Lung (tissue), 12 donors: ENCODE results near the gene PRKAR1B. TPM values are rescaled to one million over a fixed set of nuclear protein-coding genes. Genes with fewer than 3 reads are reported as not detected.
A peak's percentile ranks its signal among the peaks of the same experiment; 100 is the strongest.

Experiments used
- ATAC-seq: fragments of 200-7000 bp; cut with Tn5 transposase; one replicate; pipeline ENCODE4 v1.9.1; 2020; ENCODE audit warnings: moderate number of reproducible peaks; ENCODE audit not compliant: insufficient read depth, low FRiP score
- DNase-seq, 3 donors: peaks; one replicate each; pipeline ENCODE4 v3.0.0-alpha.2; 2013 to 2017
- H3K27ac ChIP-seq, 2 donors: one replicate each; pipeline ENCODE4 v1.5.1; 2013; ENCODE audit warnings: mild to moderate bottlenecking in 2 of 2, moderate library complexity in 2 of 2, control low read depth in 1 of 2, inconsistent platforms in 1 of 2, low read depth in 1 of 2, low read length in 1 of 2
- H3K27me3 ChIP-seq, 3 donors: one replicate each; pipeline ENCODE4 v1.5.1; 2013; ENCODE audit warnings: low read length in 2 of 3; ENCODE audit not compliant: control insufficient read depth in 3 of 3, insufficient read depth in 3 of 3
- H3K36me3 ChIP-seq, 4 donors: one replicate each; pipeline ENCODE4 v1.5.1; 2013; ENCODE audit warnings: low read length in 4 of 4, mild to moderate bottlenecking in 1 of 4, moderate library complexity in 1 of 4; ENCODE audit not compliant: control insufficient read depth in 4 of 4, insufficient read depth in 4 of 4
- H3K4me1 ChIP-seq, 5 donors: one replicate each; pipeline ENCODE4 v1.5.1; 2013; ENCODE audit warnings: low read length in 5 of 5, mild to moderate bottlenecking in 2 of 5, moderate library complexity in 1 of 5; ENCODE audit not compliant: control insufficient read depth in 5 of 5, insufficient read depth in 5 of 5
- H3K4me3 ChIP-seq: one replicate; pipeline ENCODE4 v1.5.1; 2013; ENCODE audit warnings: mild to moderate bottlenecking, control low read depth, moderate library complexity
- H3K9ac ChIP-seq, 2 donors: one replicate each; pipeline ENCODE4 v1.5.1; 2013; ENCODE audit warnings: low read length in 2 of 2, control low read depth in 1 of 2; ENCODE audit not compliant: insufficient read depth in 1 of 2
- H3K9me3 ChIP-seq, 4 donors: one replicate each; pipeline ENCODE4 v1.5.1; 2013; ENCODE audit warnings: low read length in 3 of 4, mild to moderate bottlenecking in 1 of 4, moderate library complexity in 1 of 4; ENCODE audit not compliant: control insufficient read depth in 4 of 4, insufficient read depth in 3 of 4
- CTCF ChIP-seq: IDR thresholded peaks from 2 replicates; pipeline ENCODE4 v1.5.1; 2012; ENCODE audit warnings: mild to moderate bottlenecking; ENCODE audit errors: control extremely low read depth, extremely low read depth
- WGBS, 2 donors: extraction: QIAGEN DNeasy Blood & Tissue Kit; methylation state at CpG; one replicate each; pipeline ENCODE4 v1.1.7; 2013; 5-methylcytosine and 5-hydroxymethylcytosine counted together
- polyA plus RNA-seq, 2 donors: library from polyadenylated mRNA; stranded (reverse); fragments of 200-250 nt; gene quantifications; one replicate each; pipeline ENCODE4 v1.2.1, GENCODE V29; 2013
- total RNA-seq, 2 donors: library from RNA; depleted of rRNA in 1 of 2; stranded (reverse); fragments of >200 nt in 1 of 2; gene quantifications; one replicate each; pipeline ENCODE4 v1.2.1, GENCODE V29; 2014 to 2021
- donor health status: control.
- donor health status: control.
- donor health status: Bipolar disorder and iron deficiency.
- donor health status: healthy.
- donor health status: DM: yes; HTN: yes; CAD: no.

The PRKAR1B gene
- total and polyA plus RNA-seq, 4 donors, result 11.3 to 32.0 (median 16.3) TPM

DNA sequence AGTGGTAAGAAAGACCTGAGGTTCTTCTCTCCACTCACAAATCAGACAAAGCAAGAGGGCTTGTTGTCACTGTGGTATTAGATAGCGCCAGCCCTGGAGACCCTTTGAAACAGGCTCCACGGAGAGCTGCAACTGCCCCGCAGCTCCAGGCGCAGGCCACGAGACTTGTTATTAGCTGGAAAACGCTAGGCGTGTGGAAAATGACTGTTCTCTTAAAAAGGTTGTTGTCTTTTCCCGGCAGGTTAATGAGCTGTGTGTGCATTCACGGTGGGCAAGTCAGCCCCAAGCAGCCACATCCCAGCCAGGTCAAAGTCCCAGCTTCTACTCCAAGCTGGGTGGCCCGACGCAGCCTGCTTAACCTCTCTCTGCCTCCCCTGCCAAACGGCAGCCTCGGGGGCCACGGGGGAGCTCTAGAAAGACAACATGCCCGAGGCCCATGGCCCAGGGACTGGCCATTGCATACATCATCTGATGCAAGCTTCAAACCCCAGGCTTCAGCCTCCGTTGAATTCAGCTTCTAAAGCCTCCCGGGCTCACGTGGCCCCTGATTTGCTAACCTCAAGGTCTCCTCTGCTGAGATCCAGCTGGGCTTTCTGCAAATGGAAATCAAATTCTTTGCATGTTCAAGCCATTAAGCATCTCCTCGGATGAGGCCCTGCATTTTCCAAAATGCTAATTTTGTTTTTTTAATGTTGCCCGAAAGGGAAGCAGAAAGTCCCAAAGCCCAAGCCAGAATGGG is 61.9 kb downstream of the PRKAR1B start:
- H3K36me3 ChIP-seq, result peaks cover 0 to 9% (median 3%) of the 10 kb centered on the region in 4 donors
- no peaks in the 10 kb centered on the region for H3K9me3 ChIP-seq
- H3K27me3 ChIP-seq, result no peaks in the 10 kb centered on the region
- peak in 2 of 3 donors; percentile 16 to 28 for DNase-seq
- peak overlapping the region in 1 of 2 donors; percentile 46 for H3K27ac ChIP-seq
- no peak overlapping the region for H3K4me3 ChIP-seq
- no peak overlapping the region for H3K9ac ChIP-seq
- 84 to 92% methylated on average over 20 of the region's 20 CpGs for WGBS, 2 donors
- ATAC-seq, result no peak
- H3K4me1 ChIP-seq, result peaks cover 0 to 26% (median 5%) of the 10 kb centered on the region in 5 donors
- TF ChIP-seq CTCF, result no peak

- 93 to 96% methylated on average over 7 of the region's 7 CpGs for WGBS, 2 donors
- no peaks in the 10 kb centered on the region for H3K27me3 ChIP-seq
- TF ChIP-seq CTCF, result no peak
- no peak for DNase-seq
- no peak for ATAC-seq
- no peak overlapping the region for H3K4me3 ChIP-seq
- H3K36me3 ChIP-seq, result peaks cover 0 to 9% (median 3%) of the 10 kb centered on the region in 4 donors
- no peak overlapping the region for H3K27ac ChIP-seq
- no peaks in the 10 kb centered on the region for H3K9me3 ChIP-seq
- peaks cover 0 to 26% (median 5%) of the 10 kb centered on the region in 5 donors for H3K4me1 ChIP-seq
- no peak overlapping the region for H3K9ac ChIP-seq
Measured at GRCh38 chr7:664402-664775, 62.7 kb downstream of the PRKAR1B start.

DNA sequence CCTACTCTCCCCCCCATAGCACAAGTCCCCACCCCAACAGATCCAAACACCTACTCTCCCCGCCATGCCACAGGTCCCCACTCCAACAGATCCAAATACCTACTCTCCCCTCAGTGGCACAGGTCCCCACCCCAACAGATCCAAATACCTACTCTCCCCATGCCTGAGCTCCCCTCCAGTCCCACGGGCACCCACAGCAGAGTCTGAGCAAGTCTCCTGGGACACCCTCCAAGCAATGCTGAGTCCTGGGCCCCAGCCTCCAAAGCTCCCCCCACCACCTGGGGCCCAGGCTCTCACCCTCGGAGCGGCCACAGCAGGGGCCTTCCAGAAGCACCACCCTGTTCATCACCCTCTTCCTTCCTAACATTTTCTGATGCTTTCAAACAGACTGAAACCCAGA is 64.5 kb downstream of the PRKAR1B start:
- peaks cover 0 to 9% (median 3%) of the 10 kb centered on the region in 4 donors for H3K36me3 ChIP-seq
- H3K27ac ChIP-seq, result no peak overlapping the region
- no peak overlapping the region for H3K9ac ChIP-seq
- H3K4me3 ChIP-seq, result no peak overlapping the region
- ATAC-seq (no peak), DNase-seq (no peak)
- H3K27me3 ChIP-seq, result no peaks in the 10 kb centered on the region
- 90 to 94% methylated on average over 4 of the region's 4 CpGs for WGBS, 2 donors
- TF ChIP-seq CTCF, result no peak
- H3K9me3 ChIP-seq, result no peaks in the 10 kb centered on the region
- peaks cover 0 to 21% (median 2%) of the 10 kb centered on the region in 5 donors for H3K4me1 ChIP-seq

GRCh38 chr7:659996-660395 is 67.1 kb downstream of the PRKAR1B start:
- no peak for TF ChIP-seq CTCF
- no peak for DNase-seq

More at GRCh38 chr7:659996-660395, 67.1 kb downstream of the PRKAR1B start:
- Histone ChIP-seq H3K27me3 (no peaks in the 10 kb centered on the region), H3K36me3 (peaks cover 0 to 1% (median 0%) of the 10 kb centered on the region in 4 donors), H3K9ac (no peak overlapping the region), H3K27ac (no peak overlapping the region), H3K9me3 (no peaks in the 10 kb centered on the region), H3K4me1 (peaks cover 0 to 12% (median 0%) of the 10 kb centered on the region in 5 donors), H3K4me3 (no peak overlapping the region)
- no peak for ATAC-seq
- WGBS, 2 donors, result 95 to 98% methylated on average over 13 of the region's 13 CpGs
